CD4-positive, alpha-beta T cell treated with Interferon gamma for 1 hour (primary cell): ENCODE measurements around the gene EZR.
"Not testable (repeated sequence)": the region's sequence is repeated elsewhere in the genome, so short reads cannot be mapped to it uniquely, and the experiment has no call there.

Experiments
- DNase-seq: peaks from one replicate; pipeline ENCODE4 v3.0.0-alpha.2; 2020

EZR gene

DNA sequence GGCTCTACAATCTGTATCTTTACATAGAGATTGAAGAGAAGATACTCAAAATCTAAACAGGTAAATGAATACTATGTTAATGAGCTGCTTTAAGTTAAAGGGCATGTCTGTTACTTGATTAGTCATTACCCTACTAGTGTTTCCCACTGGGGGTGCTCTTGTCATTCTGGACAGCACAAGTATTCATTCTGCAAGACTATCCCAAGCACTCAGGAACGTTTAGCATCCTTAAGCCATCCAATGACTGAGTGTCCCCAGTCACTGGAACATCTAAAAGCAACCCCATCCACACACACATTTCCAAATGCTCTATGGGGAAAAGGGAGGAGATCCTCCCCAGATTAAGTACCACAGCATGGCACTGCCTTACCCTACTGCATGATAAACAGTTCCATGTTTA is 25.7 kb downstream of the EZR start:
- DNase-seq: no peak

- not testable (repeated sequence) for DNase-seq
Observed at GRCh38 chr6:158792505-158792904, 26.7 kb downstream of the EZR start.

- DNase-seq: no peak
Observed at GRCh38 chr6:158791274-158791855, 27.8 kb downstream of the EZR start.

- peak; percentile 69 for DNase-seq
Observed at GRCh38 chr6:158789115-158789917, 29.9 kb downstream of the EZR start.

- DNase-seq: no peak
Observed at GRCh38 chr6:158787395-158787794, 31.8 kb downstream of the EZR start.

- DNase-seq: no peak
Observed at GRCh38 chr6:158786645-158787304, 32.4 kb downstream of the EZR start.

- no peak for DNase-seq
Observed at GRCh38 chr6:158785036-158785435, 34.1 kb downstream of the EZR start.

- DNase-seq: no peak
Observed at GRCh38 chr6:158784505-158784904, 34.7 kb downstream of the EZR start.

DNA sequence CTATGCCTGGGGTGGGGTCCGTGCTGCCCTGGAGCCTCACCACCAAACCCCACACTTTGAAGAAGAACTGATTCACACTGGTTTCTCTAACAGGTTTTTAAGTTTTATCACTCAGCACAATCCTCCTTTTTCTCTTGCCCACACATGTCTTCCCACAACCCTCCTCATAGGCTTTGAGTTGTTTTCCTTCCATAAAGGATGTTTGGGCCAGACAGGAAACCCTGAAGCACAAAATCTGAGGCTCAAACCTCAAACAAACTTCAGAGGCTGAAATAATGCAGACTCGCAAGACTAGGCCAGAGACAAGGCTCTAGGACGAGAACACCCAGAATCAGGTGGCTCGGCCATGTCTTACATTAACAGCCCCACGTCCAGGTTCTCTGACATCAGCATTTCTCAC is 35.3 kb downstream of the EZR start:
- no peak for DNase-seq

DNA sequence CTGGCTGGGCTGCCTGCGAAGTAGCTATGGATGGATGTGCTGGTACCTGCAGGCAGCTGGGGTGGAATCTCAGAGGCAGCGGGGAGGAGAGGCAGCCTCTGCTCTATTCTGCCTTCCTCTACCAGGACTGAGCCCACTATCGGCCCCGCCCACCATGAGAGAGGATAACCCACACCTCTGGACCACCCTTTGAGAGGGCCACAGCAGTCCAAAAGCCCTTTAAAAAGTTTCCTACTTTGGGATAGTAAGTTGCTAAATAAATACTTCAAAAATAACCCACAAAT is 36.1 kb downstream of the EZR start:
- DNase-seq: no peak

GRCh38 chr6:158782432-158783166 is 36.6 kb downstream of the EZR start:
- DNase-seq: no peak

GRCh38 chr6:158781692-158782373 is 37.3 kb downstream of the EZR start:
- no peak for DNase-seq

- no peak for DNase-seq
Observed at GRCh38 chr6:158780988-158781691, 38.0 kb downstream of the EZR start.

DNA sequence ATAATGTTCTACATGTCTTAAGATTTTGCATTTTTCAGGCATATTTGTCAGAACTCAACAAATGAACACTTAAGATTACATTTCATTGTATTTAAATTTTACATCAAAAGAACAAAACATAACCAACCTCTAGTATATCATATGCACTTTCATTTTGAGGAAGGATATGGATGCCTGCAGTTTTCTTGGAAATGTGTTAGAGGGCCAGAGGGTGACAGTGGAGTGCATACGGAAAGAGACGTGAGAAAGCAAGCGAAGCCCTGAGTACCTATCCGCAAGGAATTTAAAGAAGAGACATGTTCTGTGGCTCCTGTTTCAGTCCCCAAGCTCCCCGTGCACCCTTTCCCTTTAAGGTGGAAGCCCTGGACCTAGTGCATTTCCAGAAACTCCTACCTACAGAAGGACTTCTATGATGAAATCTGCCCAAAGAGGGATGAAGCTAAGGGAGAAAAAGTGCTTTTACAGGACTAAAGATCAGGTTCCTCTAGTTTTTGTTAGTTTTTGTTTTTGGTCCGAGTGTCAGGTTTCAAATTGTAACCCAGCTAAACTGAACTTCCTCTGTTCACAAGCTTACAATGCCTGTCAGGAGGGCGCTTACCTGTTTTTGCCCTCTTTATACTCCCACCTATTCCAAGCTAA is 38.8 kb downstream of the EZR start:
- no peak for DNase-seq

GRCh38 chr6:158778005-158778527 is 41.1 kb downstream of the EZR start:
- DNase-seq: no peak

GRCh38 chr6:158777510-158777909 is 41.7 kb downstream of the EZR start:
- no peak for DNase-seq

DNA sequence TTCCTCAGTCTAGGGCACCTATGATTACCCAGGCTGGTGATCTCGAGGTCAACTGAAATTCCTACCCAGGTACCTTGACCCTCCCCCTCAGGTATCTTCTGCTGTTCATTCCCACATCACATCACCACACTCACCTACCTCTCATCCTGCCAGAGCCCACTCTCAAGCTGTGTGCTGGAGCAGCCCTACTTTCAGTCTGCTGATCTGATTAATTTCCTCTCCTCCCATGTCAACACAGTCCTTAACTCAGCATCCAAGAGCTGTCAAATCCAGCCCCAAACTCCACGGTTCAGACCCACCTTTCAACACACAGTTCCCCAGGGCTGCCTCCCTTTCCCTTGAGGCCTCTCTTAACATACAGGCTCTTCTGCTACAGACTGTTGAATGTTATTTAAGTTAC is 42.4 kb downstream of the EZR start:
- no peak for DNase-seq

- no peak for DNase-seq
Observed at GRCh38 chr6:158775832-158776231, 43.3 kb downstream of the EZR start.

GRCh38 chr6:158774717-158775449 is 44.3 kb downstream of the EZR start:
- no peak for DNase-seq

GRCh38 chr6:158773581-158774449 is 45.4 kb downstream of the EZR start:
- DNase-seq: no peak
